HG03196 (cell line): ENCODE results near the gene ITGA8.
"Not testable (repeated sequence)": the region's sequence is repeated elsewhere in the genome, so short reads cannot be mapped to it uniquely, and the experiment has no call there.

Experiments used
- ATAC-seq: cut with Tn5 transposase; IDR thresholded peaks from one replicate; pipeline ENCODE4 v1.9.1; 2021; ENCODE audit not compliant: unreplicated experiment

ITGA8 gene

GRCh38 chr10:15510963-15511362 is 208.8 kb downstream of the ITGA8 start:
- no peak for ATAC-seq

DNA sequence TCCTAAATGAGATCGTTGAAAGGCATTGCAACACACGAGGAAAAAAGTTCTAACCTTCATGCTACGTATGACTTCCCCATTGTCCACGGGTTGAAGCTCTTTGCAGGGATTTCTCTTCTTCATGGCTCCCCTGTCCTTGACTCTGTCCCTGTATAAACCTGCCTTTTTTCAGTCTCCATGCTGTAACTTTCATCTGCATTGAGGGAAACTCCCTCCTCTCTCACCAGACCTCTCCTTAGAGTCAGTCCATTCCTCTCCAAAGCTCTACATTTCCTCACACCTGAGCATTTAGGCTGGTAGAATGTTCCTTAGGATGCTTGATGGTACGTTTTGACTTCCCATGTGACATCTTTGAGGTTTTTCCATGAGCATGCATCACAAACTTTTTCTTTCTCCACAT is 214.4 kb downstream of the ITGA8 start:
- no peak for ATAC-seq

DNA sequence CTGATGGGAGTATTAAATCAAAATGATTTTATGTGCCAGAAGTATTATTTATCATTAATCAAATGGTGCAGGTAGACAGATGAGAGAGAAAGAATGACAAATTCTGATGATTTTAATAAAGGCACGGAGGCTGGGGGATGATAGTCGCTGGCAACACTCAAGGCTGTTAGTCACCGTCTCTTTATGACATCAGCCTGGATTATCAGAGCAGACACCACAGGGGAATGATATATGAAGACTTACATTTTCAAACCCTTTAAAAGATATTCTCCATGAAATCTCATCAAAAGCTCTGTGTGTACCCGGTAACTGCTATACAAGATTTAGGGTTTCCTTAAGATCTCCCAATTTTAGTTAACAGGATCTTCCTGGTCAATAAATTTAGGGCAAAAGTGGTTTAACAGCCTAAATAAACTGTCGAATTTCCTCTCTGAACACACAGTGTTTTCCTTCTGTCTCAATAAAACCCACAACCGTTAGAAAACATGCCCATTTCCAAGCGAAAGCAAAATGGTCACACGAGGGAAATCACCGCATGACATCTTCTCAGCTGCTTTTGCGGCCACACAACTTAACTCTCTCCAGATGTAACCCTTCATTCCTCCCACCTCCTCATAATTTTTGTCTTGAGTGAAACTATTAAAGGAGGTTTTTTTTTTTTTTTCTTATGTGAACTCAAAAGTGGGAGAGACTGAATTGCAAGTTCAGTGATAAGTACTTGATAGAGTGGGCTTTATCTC is 215.5 kb downstream of the ITGA8 start:
- no peak for ATAC-seq

DNA sequence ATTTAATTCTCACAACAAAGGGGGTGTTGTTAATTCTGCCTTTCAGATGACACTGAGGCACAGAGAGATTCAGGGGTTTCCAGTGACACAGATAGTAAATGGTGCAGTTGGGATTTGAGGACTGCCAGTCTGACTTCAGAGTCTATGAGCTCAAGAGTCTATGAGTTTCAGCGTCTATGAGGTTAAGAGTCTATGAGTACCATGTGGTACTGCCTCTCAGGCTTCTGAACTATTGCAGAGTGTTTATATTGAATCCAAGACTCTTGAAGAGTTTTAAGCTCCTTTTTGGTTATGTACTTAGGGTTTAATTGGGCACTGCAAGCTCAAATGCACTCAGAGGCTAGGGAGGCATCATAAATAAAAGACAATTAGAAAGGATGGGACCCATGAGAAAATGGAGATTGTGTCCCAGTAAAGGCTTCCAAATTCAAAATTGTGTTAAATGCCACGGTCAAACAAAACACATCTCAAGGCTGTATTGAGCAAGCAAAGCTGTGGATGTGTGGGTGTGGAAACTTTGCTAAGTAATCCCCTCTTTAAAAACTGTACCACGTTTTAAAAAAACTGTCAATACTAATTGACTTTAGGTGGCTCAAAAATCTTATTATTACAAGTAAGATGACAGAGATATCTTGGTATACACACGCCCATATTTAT is 224.7 kb downstream of the ITGA8 start:
- no peak for ATAC-seq

- no peak for ATAC-seq
Observed at GRCh38 chr10:15491856-15492642, 227.7 kb downstream of the ITGA8 start.

DNA sequence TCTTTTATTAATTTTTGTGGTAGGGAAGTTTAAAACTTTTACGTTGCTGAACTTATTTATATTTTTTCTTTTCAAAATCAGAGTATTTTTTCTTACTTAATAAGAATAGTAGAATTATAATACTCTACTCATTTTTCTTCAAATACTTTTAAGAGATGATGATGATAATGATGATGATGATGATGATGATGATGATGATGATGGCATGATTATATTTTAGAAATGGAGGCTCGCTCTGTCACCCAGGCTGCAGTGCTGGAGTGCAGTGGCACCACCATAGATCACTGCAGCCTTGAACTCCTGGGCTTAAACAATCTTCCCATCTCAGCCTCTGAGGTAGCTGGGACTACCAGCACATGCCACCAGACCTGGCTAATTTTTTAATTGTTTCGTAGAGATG is 230.3 kb downstream of the ITGA8 start:
- no peak for ATAC-seq

DNA sequence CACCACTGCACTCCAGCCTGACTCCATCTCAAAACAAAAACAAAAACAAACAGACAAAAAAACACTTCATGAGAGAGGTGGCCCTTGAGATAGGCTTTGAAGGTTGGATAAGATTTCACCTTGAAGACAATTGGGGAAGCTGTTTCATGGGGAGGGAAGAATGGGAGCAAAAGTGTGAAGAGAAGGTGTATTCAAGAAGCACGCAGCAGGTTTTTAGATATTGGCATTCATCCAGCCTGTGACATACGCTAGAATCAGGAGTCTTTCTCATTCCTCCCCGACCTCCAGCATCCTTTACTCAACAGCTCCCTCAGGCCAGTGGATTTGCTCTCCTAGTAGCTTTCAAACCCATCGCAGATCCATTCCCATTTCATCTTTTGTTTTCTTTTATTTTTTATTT is 232.3 kb downstream of the ITGA8 start:
- ATAC-seq = no peak

GRCh38 chr10:15486404-15486803 is 233.3 kb downstream of the ITGA8 start:
- ATAC-seq = no peak

GRCh38 chr10:15485684-15486316 is 233.9 kb downstream of the ITGA8 start:
- ATAC-seq = no peak

DNA sequence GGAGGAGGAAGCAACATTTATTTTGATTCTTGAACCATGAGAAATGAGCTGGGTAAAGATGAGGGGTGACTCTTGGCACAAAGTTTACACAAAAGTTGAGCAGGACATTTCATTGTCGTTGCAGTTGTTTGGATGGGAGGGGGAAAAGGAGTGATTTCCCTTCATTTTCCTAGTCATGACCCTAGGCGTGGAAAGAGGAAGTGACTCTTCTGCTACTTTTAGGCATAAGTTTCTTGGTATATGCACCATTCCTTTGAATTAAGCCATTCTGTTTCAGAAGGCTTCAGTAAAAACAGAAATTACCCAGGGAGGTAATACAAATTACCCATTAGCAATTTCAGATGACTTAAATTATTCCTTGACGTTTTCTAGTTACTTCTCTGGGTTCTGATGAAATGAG is 234.7 kb downstream of the ITGA8 start:
- no peak for ATAC-seq

GRCh38 chr10:15484128-15484527 is 235.6 kb downstream of the ITGA8 start:
- no peak for ATAC-seq

GRCh38 chr10:15483215-15484075 is 236.3 kb downstream of the ITGA8 start:
- ATAC-seq = no peak

DNA sequence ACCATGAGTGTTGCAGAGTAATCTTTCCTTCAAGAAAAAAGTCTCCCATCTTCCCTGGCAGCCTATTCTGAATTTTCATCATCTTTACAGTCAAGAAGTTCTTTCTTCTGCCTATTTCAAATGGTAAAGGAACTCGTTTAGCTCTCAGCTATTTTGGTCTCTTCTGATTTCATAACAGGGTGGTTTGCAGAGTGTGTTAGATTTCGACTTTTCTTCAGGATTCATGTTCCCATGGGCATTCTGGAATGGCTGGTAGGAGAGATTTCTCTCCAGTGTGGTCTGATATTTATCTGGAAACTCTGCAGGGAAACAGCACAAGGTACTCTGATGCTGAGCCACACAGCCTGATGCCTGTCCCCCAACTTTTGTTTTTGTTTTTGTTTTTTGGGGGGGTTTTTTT is 237.6 kb downstream of the ITGA8 start:
- no peak for ATAC-seq

DNA sequence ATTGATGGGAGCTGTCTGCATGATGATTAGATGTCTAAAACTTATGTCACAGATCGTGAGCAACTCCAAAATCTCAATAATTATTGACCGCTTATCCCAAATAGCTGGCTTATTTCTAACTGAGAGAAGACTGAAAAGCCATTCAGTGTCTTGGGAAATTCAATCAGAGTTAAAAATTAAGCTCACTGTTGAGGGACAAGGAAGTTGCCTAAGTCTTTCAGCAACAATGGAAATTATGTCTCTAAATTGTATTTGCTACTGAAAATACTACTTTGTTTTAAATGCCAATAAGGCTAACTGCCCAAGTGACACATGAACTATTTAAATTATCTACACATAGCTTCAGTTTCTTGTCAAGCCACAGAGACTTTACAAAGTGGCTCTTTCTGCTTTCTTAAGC is 240.8 kb downstream of the ITGA8 start:
- no peak for ATAC-seq

- no peak for ATAC-seq
Observed at GRCh38 chr10:15478429-15478828, 241.3 kb downstream of the ITGA8 start.

DNA sequence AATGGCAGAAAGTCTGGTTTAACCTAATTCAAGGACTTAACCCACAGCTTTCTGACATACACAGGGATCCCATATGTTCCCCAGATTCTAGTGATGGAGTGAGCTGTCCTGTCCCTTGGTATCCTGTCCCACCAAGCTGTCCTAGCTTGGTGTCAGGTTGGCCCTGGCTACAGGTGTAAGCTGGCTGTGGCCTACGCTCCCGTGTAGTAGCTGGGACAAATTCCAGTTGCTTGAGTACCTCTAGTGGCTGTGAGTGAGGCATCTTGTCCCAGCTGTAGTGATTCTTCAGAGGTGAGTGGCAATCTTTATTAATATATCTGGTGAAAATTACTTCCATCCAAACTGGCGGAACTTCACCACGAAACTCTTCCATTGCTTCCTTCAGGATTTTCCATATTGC is 243.4 kb downstream of the ITGA8 start:
- ATAC-seq = no peak

GRCh38 chr10:15475439-15475838 is 244.3 kb downstream of the ITGA8 start:
- ATAC-seq = not testable (repeated sequence)

GRCh38 chr10:15474671-15475070 is 245.1 kb downstream of the ITGA8 start:
- ATAC-seq = no peak

DNA sequence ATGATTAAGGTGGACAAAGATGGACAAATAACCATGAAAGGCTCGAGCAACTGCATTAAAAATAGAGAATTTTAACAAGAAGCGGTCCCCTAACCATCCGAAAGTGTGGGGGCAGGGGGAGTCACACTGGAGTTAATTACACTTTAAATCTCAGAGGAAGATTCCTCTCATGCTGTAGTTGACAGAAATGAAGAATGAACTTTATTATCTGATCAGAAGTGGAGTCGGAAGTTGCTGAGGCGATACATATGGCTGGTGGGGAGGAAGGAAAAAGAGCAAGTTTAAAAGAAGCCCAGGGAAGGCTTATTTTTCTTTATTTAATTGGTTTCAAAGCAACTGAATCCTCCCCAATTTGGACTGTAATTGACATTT is 246.3 kb downstream of the ITGA8 start:
- no peak for ATAC-seq
